H1 (cell line): ENCODE measurements around the gene EME2.

Source experiments
- CBX8 ChIP-seq: fragments of 300-800, 300-1000 bp; sonication (generic); IDR thresholded peaks from 2 replicates; pipeline ENCODE4 v1.7.1; 2016; ENCODE audit warnings: low read depth, low read length, borderline replicate concordance
- CHD2 ChIP-seq: IDR thresholded peaks from 2 replicates; pipeline ENCODE4 v1.6.1; 2012; ENCODE audit warnings: low read length, improper control_type of control experiment
- GABPA ChIP-seq: IDR thresholded peaks from 2 replicates; pipeline ENCODE4 v1.6.1; 2011; ENCODE audit warnings: mild to moderate bottlenecking, low read length, moderate library complexity, borderline replicate concordance; ENCODE audit not compliant: insufficient read depth
- JUND ChIP-seq: IDR thresholded peaks from 2 replicates; pipeline ENCODE4 v1.6.1; 2011; ENCODE audit warnings: mild to moderate bottlenecking, improper control_type of control experiment, low read length
- POLR2A ChIP-seq, 2 experiments: IDR thresholded peaks; 1 replicate in 1 of 2; 2 replicates in 1 of 2; pipeline ENCODE4 v1.6.1; 2011; ENCODE audit warnings: low read depth in 2 of 2, low read length in 2 of 2, mild to moderate bottlenecking in 2 of 2; ENCODE audit errors: control extremely low read depth in 1 of 2
- POLR2AphosphoS5 ChIP-seq: IDR thresholded peaks from 2 replicates; pipeline ENCODE4 v1.6.1; 2011; ENCODE audit warnings: low read depth, low read length
- TAF1 ChIP-seq: IDR thresholded peaks from 2 replicates; pipeline ENCODE4 v1.6.1; 2011; ENCODE audit warnings: mild to moderate bottlenecking, low read depth, low read length
- YY1 ChIP-seq: IDR thresholded peaks from 2 replicates; pipeline ENCODE4 v1.6.1; 2011; ENCODE audit warnings: low read depth, mild to moderate bottlenecking, low read length
- ZNF274 ChIP-seq: IDR thresholded peaks from 2 replicates; pipeline ENCODE4 v1.7.0; 2012; ENCODE audit warnings: low read length, borderline replicate concordance; ENCODE audit errors: extremely low read depth
- TF ChIP-seq, protein P1 (sequence below), 3 experiments: IDR thresholded peaks; 1 replicate in 2 of 3; 2 replicates in 1 of 3; pipeline versions ENCODE4 v1.5.1 to v1.6.1; 2011; ENCODE audit warnings: low read length in 3 of 3, mild to moderate bottlenecking in 3 of 3, inconsistent platforms in 2 of 3, low read depth in 1 of 3, moderate library complexity in 1 of 3; ENCODE audit not compliant: insufficient read depth in 1 of 3; ENCODE audit errors: control extremely low read depth in 1 of 3

DNA sequence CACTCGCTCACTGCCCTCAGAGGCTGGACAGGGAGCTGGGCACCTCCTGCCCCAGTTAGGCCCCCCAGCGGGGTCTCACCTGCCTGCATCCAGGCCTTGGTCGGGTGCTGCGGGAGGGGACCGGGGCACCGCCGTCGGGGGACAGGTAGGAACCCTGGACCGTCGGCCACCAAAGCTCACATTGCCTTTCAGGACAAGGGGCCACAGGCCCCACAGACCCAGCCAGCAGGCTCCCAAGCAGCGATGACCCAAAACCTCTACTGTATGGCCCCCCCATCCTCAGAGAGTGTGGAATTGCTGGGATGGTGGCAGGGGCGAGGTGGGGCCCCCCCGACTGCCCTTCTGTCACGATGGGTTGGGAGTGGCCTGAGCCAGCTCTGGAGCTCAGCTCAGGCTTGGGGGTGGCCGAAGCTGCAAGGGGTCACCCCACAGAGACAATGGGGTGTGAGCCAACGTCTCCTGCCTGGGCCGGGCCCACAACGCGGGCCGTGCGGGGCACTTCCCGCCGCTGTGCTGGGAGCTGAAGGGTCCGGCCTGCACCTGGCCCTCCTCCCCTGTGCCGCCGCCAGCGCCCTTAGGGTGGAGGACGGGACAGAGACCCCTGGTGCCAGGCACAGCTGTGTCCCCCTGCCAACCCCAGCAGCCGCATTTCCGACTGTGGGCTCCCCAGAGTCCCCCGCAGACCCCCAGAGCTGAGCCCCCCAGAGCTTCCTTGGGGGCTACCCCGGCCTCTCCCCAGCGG, 20.4 kb downstream of the EME2 start:
- no peak for TF ChIP-seq YY1
- TF ChIP-seq POLR2A (IDR thresholded peaks at IDR 0.05; ENCODE audit: control extremely low read depth in 1 of 2, low read depth in 2 of 2, low read length in 2 of 2) = no peak
- no peak for TF ChIP-seq CHD2
- TF ChIP-seq, protein P1, sequence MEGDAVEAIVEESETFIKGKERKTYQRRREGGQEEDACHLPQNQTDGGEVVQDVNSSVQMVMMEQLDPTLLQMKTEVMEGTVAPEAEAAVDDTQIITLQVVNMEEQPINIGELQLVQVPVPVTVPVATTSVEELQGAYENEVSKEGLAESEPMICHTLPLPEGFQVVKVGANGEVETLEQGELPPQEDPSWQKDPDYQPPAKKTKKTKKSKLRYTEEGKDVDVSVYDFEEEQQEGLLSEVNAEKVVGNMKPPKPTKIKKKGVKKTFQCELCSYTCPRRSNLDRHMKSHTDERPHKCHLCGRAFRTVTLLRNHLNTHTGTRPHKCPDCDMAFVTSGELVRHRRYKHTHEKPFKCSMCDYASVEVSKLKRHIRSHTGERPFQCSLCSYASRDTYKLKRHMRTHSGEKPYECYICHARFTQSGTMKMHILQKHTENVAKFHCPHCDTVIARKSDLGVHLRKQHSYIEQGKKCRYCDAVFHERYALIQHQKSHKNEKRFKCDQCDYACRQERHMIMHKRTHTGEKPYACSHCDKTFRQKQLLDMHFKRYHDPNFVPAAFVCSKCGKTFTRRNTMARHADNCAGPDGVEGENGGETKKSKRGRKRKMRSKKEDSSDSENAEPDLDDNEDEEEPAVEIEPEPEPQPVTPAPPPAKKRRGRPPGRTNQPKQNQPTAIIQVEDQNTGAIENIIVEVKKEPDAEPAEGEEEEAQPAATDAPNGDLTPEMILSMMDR (IDR thresholded peaks at IDR 0.05; ENCODE audit: control extremely low read depth in 1 of 3, insufficient read depth in 1 of 3, low read depth in 1 of 3, low read length in 3 of 3) = no peak
- no peak for TF ChIP-seq GABPA
- TF ChIP-seq POLR2AphosphoS5 = no peak
- TF ChIP-seq CBX8 = no peak
- no peak for TF ChIP-seq JUND
- TF ChIP-seq TAF1 = no peak
- no peak for TF ChIP-seq ZNF274
